Effector CD4-positive, alpha-beta T cell (primary cell): Measurements from ENCODE around the gene RTTN.
"Not testable (repeated sequence)": the region's sequence is repeated elsewhere in the genome, so short reads cannot be mapped to it uniquely, and the experiment has no call there.

ENCODE experiments used
- DNase-seq: peaks from one replicate; pipeline ENCODE4 v3.0.0-alpha.2; 2020

The RTTN gene

GRCh38 chr18:69975294-69975693 lies 230.2 kb downstream of the RTTN start:
- DNase-seq: not testable (repeated sequence)

GRCh38 chr18:69974365-69974764 lies 231.1 kb downstream of the RTTN start:
- DNase-seq: no peak

- DNase-seq: no peak
Observed at GRCh38 chr18:69969491-69969890, 236.0 kb downstream of the RTTN start.

- no peak for DNase-seq
Observed at GRCh38 chr18:69968039-69968438, 237.4 kb downstream of the RTTN start.

GRCh38 chr18:69963196-69963595 lies 242.3 kb downstream of the RTTN start:
- no peak for DNase-seq

GRCh38 chr18:69961718-69962117 lies 243.8 kb downstream of the RTTN start:
- DNase-seq: no peak

- DNase-seq: no peak
Observed at GRCh38 chr18:69958422-69958821, 247.1 kb downstream of the RTTN start.

GRCh38 chr18:69957747-69958146 lies 247.7 kb downstream of the RTTN start:
- DNase-seq: no peak

GRCh38 chr18:69956665-69957620 lies 248.5 kb downstream of the RTTN start:
- DNase-seq: no peak

- no peak for DNase-seq
Observed at GRCh38 chr18:69956057-69956456, 249.4 kb downstream of the RTTN start.

GRCh38 chr18:69954719-69955480 lies 250.6 kb downstream of the RTTN start:
- no peak for DNase-seq

- DNase-seq: no peak
Observed at GRCh38 chr18:69953191-69953590, 252.3 kb downstream of the RTTN start.
